ENCODE data around the gene C1QC.

Gene C1QC

GRCh38 chr1:22643381-22643780 is at the start of gene C1QC:
TSS of gene C1QC (plus strand) at chr1:22643633. CDS start at chr1:22644024, 391 bp downstream.
- DNase-seq: no peak

- DNase-seq: no peak
Measured at GRCh38 chr1:22594396-22594795, 49.0 kb upstream of the C1QC start.

GRCh38 chr1:22595108-22595507 is 48.3 kb upstream of the C1QC start:
- no peak for DNase-seq

- no peak for DNase-seq
Measured at GRCh38 chr1:22597301-22597965, 46.0 kb upstream of the C1QC start.

GRCh38 chr1:22597996-22598395 is 45.4 kb upstream of the C1QC start:
- no peak for DNase-seq

GRCh38 chr1:22598736-22599135 is 44.7 kb upstream of the C1QC start:
- DNase-seq: no peak

GRCh38 chr1:22600071-22600816 is 43.2 kb upstream of the C1QC start:
- DNase-seq: no peak

GRCh38 chr1:22600817-22601605 is 42.4 kb upstream of the C1QC start:
- no peak for DNase-seq

GRCh38 chr1:22601610-22602009 is 41.8 kb upstream of the C1QC start:
- no peak for DNase-seq

- no peak for DNase-seq
Measured at GRCh38 chr1:22602060-22602740, 41.2 kb upstream of the C1QC start.

- no peak for DNase-seq
Measured at GRCh38 chr1:22606161-22606560, 37.3 kb upstream of the C1QC start.

GRCh38 chr1:22607154-22607553 is 36.3 kb upstream of the C1QC start:
- no peak for DNase-seq

GRCh38 chr1:22608361-22608760 is 35.1 kb upstream of the C1QC start:
- DNase-seq: no peak

GRCh38 chr1:22609291-22609690 is 34.1 kb upstream of the C1QC start:
- DNase-seq: no peak

- DNase-seq: no peak
Measured at GRCh38 chr1:22611530-22611947, 31.9 kb upstream of the C1QC start.

- no peak for DNase-seq
Measured at GRCh38 chr1:22612671-22613571, 30.5 kb upstream of the C1QC start.

GRCh38 chr1:22613572-22613918 is 29.9 kb upstream of the C1QC start:
- no peak for DNase-seq

GRCh38 chr1:22613951-22614350 is 29.5 kb upstream of the C1QC start:
- no peak for DNase-seq

GRCh38 chr1:22615886-22616285 is 27.5 kb upstream of the C1QC start:
- no peak for DNase-seq

GRCh38 chr1:22616571-22616970 is 26.9 kb upstream of the C1QC start:
- no peak for DNase-seq

- DNase-seq: no peak
Measured at GRCh38 chr1:22618056-22618455, 25.4 kb upstream of the C1QC start.

GRCh38 chr1:22619252-22619651 is 24.2 kb upstream of the C1QC start:
- DNase-seq: no peak
